GM18498 (cell line): ENCODE measurements around the gene PCSK5.

ENCODE experiments used
- ATAC-seq: cut with Tn5 transposase; IDR thresholded peaks from one replicate; pipeline ENCODE4 v1.9.1; 2021; ENCODE audit warnings: mild to moderate bottlenecking, moderate library complexity; ENCODE audit not compliant: unreplicated experiment

PCSK5 gene

GRCh38 chr9:75998096-75998780 lies 107.8 kb downstream of the PCSK5 start:
- ATAC-seq: no peak

GRCh38 chr9:76001459-76001858 lies 111.0 kb downstream of the PCSK5 start:
- no peak for ATAC-seq

GRCh38 chr9:76003041-76003440 lies 112.6 kb downstream of the PCSK5 start:
- no peak for ATAC-seq

- no peak for ATAC-seq
Observed at GRCh38 chr9:76004526-76004925, 114.1 kb downstream of the PCSK5 start.

- no peak for ATAC-seq
Observed at GRCh38 chr9:76007935-76008334, 117.5 kb downstream of the PCSK5 start.

GRCh38 chr9:76013809-76014208 lies 123.3 kb downstream of the PCSK5 start:
- no peak for ATAC-seq

- ATAC-seq: no peak
Observed at GRCh38 chr9:76018235-76018634, 127.8 kb downstream of the PCSK5 start.

- no peak for ATAC-seq
Observed at GRCh38 chr9:76018761-76019160, 128.3 kb downstream of the PCSK5 start.

- no peak for ATAC-seq
Observed at GRCh38 chr9:76020652-76021051, 130.2 kb downstream of the PCSK5 start.

- no peak for ATAC-seq
Observed at GRCh38 chr9:76022317-76022716, 131.8 kb downstream of the PCSK5 start.

GRCh38 chr9:76023715-76024195 lies 133.3 kb downstream of the PCSK5 start:
- ATAC-seq: no peak

GRCh38 chr9:76025286-76025685 lies 134.8 kb downstream of the PCSK5 start:
- ATAC-seq: no peak

- no peak for ATAC-seq
Observed at GRCh38 chr9:76026796-76027195, 136.3 kb downstream of the PCSK5 start.

GRCh38 chr9:76027416-76027815 lies 136.9 kb downstream of the PCSK5 start:
- no peak for ATAC-seq

- ATAC-seq: no peak
Observed at GRCh38 chr9:76027861-76028260, 137.4 kb downstream of the PCSK5 start.

- no peak for ATAC-seq
Observed at GRCh38 chr9:76032038-76032796, 141.7 kb downstream of the PCSK5 start.

- no peak for ATAC-seq
Observed at GRCh38 chr9:76032797-76033373, 142.4 kb downstream of the PCSK5 start.

- no peak for ATAC-seq
Observed at GRCh38 chr9:76034049-76034448, 143.6 kb downstream of the PCSK5 start.

- ATAC-seq: no peak
Observed at GRCh38 chr9:76036762-76037161, 146.3 kb downstream of the PCSK5 start.

- no peak for ATAC-seq
Observed at GRCh38 chr9:76037587-76038225, 147.2 kb downstream of the PCSK5 start.

- ATAC-seq: no peak
Observed at GRCh38 chr9:76038431-76038830, 148.0 kb downstream of the PCSK5 start.
